ENCODE data around the gene PACS1.

Gene PACS1

GRCh38 chr11:66194391-66194790 is 124.3 kb downstream of the PACS1 start:
- Histone ChIP-seq H3K4me3 (ENCODE audit: low read depth, low read length, poor library complexity, severe bottlenecking) (no peak overlapping the region), H3K4me2 (ENCODE audit: low read length) (no peak overlapping the region), H3K27me3 (ENCODE audit: insufficient read depth, low read length) (no peaks in the 10 kb centered on the region), H3K27ac (ENCODE audit: low read depth, low read length, poor library complexity, severe bottlenecking) (no peak overlapping the region), H2AFZ (ENCODE audit: low read length) (no peak overlapping the region), H3K79me2 (ENCODE audit: insufficient read depth, low read length) (no peaks in the 10 kb centered on the region), H3K36me3 (ENCODE audit: insufficient read depth, low read length) (peaks cover 51% of the 10 kb centered on the region), H3F3A (ENCODE audit: insufficient read depth, low read length) (no peaks in the 10 kb centered on the region), H3K9me3 (ENCODE audit: low read length) (no peaks in the 10 kb centered on the region), H3K9me2 (ENCODE audit: low read depth, low read length) (no peaks in the 10 kb centered on the region), H3K4me1 (ENCODE audit: insufficient read depth, low read length, severe bottlenecking) (no peaks in the 10 kb centered on the region), H4K20me1 (ENCODE audit: insufficient read depth, low read length) (no peaks in the 10 kb centered on the region), H3K9ac (ENCODE audit: low read length) (no peak overlapping the region)
- no peak for TF ChIP-seq EZH2 (IDR thresholded peaks at IDR 0.05; ENCODE audit: borderline replicate concordance, low read length)
- TF ChIP-seq CTCF (IDR thresholded peaks at IDR 0.05; ENCODE audit: low read length): no peak

- Histone ChIP-seq H3K9me2 (ENCODE audit: low read depth, low read length) (no peaks in the 10 kb centered on the region), H3K27me3 (ENCODE audit: insufficient read depth, low read length) (no peaks in the 10 kb centered on the region), H2AFZ (ENCODE audit: low read length) (no peak overlapping the region), H3K4me3 (ENCODE audit: low read depth, low read length, poor library complexity, severe bottlenecking) (no peak overlapping the region), H3K79me2 (ENCODE audit: insufficient read depth, low read length) (no peaks in the 10 kb centered on the region), H3F3A (ENCODE audit: insufficient read depth, low read length) (no peaks in the 10 kb centered on the region), H3K9me3 (ENCODE audit: low read length) (no peaks in the 10 kb centered on the region; the same call in 1 of the 2 replicates), H3K4me1 (ENCODE audit: insufficient read depth, low read length, severe bottlenecking) (no peaks in the 10 kb centered on the region), H3K36me3 (ENCODE audit: insufficient read depth, low read length) (peaks cover 52% of the 10 kb centered on the region), H3K4me2 (ENCODE audit: low read length) (no peak overlapping the region), H4K20me1 (ENCODE audit: insufficient read depth, low read length) (no peaks in the 10 kb centered on the region), H3K9ac (ENCODE audit: low read length) (no peak overlapping the region), H3K27ac (ENCODE audit: low read depth, low read length, poor library complexity, severe bottlenecking) (no peak overlapping the region)
- no peak for TF ChIP-seq CTCF (IDR thresholded peaks at IDR 0.05; ENCODE audit: low read length)
- no peak for TF ChIP-seq EZH2 (IDR thresholded peaks at IDR 0.05; ENCODE audit: borderline replicate concordance, low read length)
Observed at GRCh38 chr11:66195867-66196266, 125.8 kb downstream of the PACS1 start.

- Histone ChIP-seq H3K4me1 (ENCODE audit: insufficient read depth, low read length, severe bottlenecking) (no peaks in the 10 kb centered on the region), H2AFZ (ENCODE audit: low read length) (no peak overlapping the region), H3K79me2 (ENCODE audit: insufficient read depth, low read length) (no peaks in the 10 kb centered on the region), H3K36me3 (ENCODE audit: insufficient read depth, low read length) (peaks cover 8% of the 10 kb centered on the region; the same call in 1 of the 2 replicates), H3K27me3 (ENCODE audit: insufficient read depth, low read length) (no peaks in the 10 kb centered on the region), H3K4me3 (ENCODE audit: low read depth, low read length, poor library complexity, severe bottlenecking) (no peak overlapping the region), H3K9ac (ENCODE audit: low read length) (no peak overlapping the region), H3F3A (ENCODE audit: insufficient read depth, low read length) (no peaks in the 10 kb centered on the region), H3K9me3 (ENCODE audit: low read length) (peaks cover 2% of the 10 kb centered on the region; the same call in 1 of the 2 replicates), H3K27ac (ENCODE audit: low read depth, low read length, poor library complexity, severe bottlenecking) (no peak overlapping the region), H3K4me2 (ENCODE audit: low read length) (no peak overlapping the region), H4K20me1 (ENCODE audit: insufficient read depth, low read length) (no peaks in the 10 kb centered on the region), H3K9me2 (ENCODE audit: low read depth, low read length) (no peaks in the 10 kb centered on the region)
- TF ChIP-seq CTCF (IDR thresholded peaks at IDR 0.05; ENCODE audit: low read length) (no peak), EZH2 (IDR thresholded peaks at IDR 0.05; ENCODE audit: borderline replicate concordance, low read length) (no peak)
Observed at GRCh38 chr11:66203847-66204246, 133.8 kb downstream of the PACS1 start.

All from OCI-LY1 (cell line).